ENCODE results near the gene KCNQ1OT1.

KCNQ1OT1 gene

GRCh38 chr11:2736577-2737225 lies 36.9 kb upstream of the KCNQ1OT1 start:
- DNase-seq = no peak

GRCh38 chr11:2735053-2735589 lies 35.3 kb upstream of the KCNQ1OT1 start:
- no peak for DNase-seq

- no peak for DNase-seq
These were observed 34.6 kb upstream of the KCNQ1OT1 start for GRCh38 chr11:2734181-2735052.

- no peak for DNase-seq
These were observed 33.3 kb upstream of the KCNQ1OT1 start for GRCh38 chr11:2732940-2733628.

- no peak for DNase-seq
These were observed 32.6 kb upstream of the KCNQ1OT1 start for GRCh38 chr11:2732261-2732939.

GRCh38 chr11:2731130-2732125 lies 31.6 kb upstream of the KCNQ1OT1 start:
- DNase-seq = no peak

- DNase-seq = no peak
These were observed 30.7 kb upstream of the KCNQ1OT1 start for GRCh38 chr11:2730272-2731129.

- no peak for DNase-seq
These were observed 30.0 kb upstream of the KCNQ1OT1 start for GRCh38 chr11:2729841-2730240.

GRCh38 chr11:2728663-2729332 lies 29.0 kb upstream of the KCNQ1OT1 start:
- DNase-seq = no peak

- DNase-seq = no peak
These were observed 28.4 kb upstream of the KCNQ1OT1 start for GRCh38 chr11:2728128-2728662.

GRCh38 chr11:2726964-2727363 lies 27.2 kb upstream of the KCNQ1OT1 start:
- no peak for DNase-seq

- DNase-seq = no peak
These were observed 25.8 kb upstream of the KCNQ1OT1 start for GRCh38 chr11:2725368-2726300.

GRCh38 chr11:2724653-2725367 lies 25.0 kb upstream of the KCNQ1OT1 start:
- no peak for DNase-seq

GRCh38 chr11:2724104-2724503 lies 24.3 kb upstream of the KCNQ1OT1 start:
- DNase-seq = no peak

- DNase-seq = no peak
These were observed 23.2 kb upstream of the KCNQ1OT1 start for GRCh38 chr11:2722955-2723354.

GRCh38 chr11:2721210-2721916 lies 21.6 kb upstream of the KCNQ1OT1 start:
- DNase-seq = no peak

Measured in suppressor macrophage treated with lipopolysaccharide for 4 hours (primary cell).